GM23338 (cell line): ENCODE measurements around the gene CGRRF1. TPM values are rescaled to one million over a fixed set of nuclear protein-coding genes. Genes with fewer than 3 reads are reported as not detected.

Experiments
- ATAC-seq: fragments of 200-7000 bp; cut with Tn5 transposase; 3 replicates; pipeline ENCODE4 v1.9.1; 2020
- DNase-seq: peaks from one replicate; pipeline ENCODE4 v3.0.0-alpha.2; 2015; ENCODE audit warnings: low spot score
- H2AFZ ChIP-seq: fragments of 200-600 bp; sonication (generic); 2 replicates; pipeline ENCODE4 v1.8.0; 2016; ENCODE audit warnings: antibody characterized with exemption, mild to moderate bottlenecking, moderate library complexity
- H3F3A ChIP-seq: fragments of 200-600 bp; sonication (generic); replicated peaks from 2 replicates; pipeline ENCODE4 v1.8.0; 2017; ENCODE audit warnings: antibody characterized with exemption, mixed run types, low read depth
- H3K27ac ChIP-seq: fragments of 200-600 bp; sonication (generic); 2 replicates; pipeline ENCODE4 v1.6.1; 2016; ENCODE audit warnings: low read depth
- H3K27me3 ChIP-seq: fragments of 200-600 bp; sonication (generic); 2 replicates; pipeline ENCODE4 v1.8.0; 2016; ENCODE audit warnings: mild to moderate bottlenecking, mixed run types, moderate library complexity; ENCODE audit not compliant: insufficient read depth
- H3K36me3 ChIP-seq: fragments of 200-600 bp; sonication (generic); 2 replicates; pipeline ENCODE4 v1.8.0; 2016; ENCODE audit warnings: mild to moderate bottlenecking; ENCODE audit not compliant: insufficient read depth
- H3K4me1 ChIP-seq: fragments of 200-600 bp; sonication (generic); 2 replicates; pipeline ENCODE4 v1.8.0; 2016; ENCODE audit warnings: mild to moderate bottlenecking, moderate library complexity; ENCODE audit not compliant: insufficient read depth
- H3K4me2 ChIP-seq: fragments of 200-600 bp; sonication (generic); 2 replicates; pipeline ENCODE4 v1.7.1; 2017; ENCODE audit warnings: mixed run types
- H3K4me3 ChIP-seq: fragments of 200-600 bp; sonication (generic); 2 replicates; pipeline ENCODE4 v1.6.1; 2016; ENCODE audit warnings: mixed run types
- H3K79me2 ChIP-seq: fragments of 200-600 bp; sonication (generic); replicated peaks from 2 replicates; pipeline ENCODE4 v1.8.0; 2017; ENCODE audit warnings: mild to moderate bottlenecking; ENCODE audit not compliant: insufficient read depth
- H3K9me2 ChIP-seq: fragments of 200-600 bp; sonication (generic); 2 replicates; pipeline ENCODE4 v1.8.0; 2017; ENCODE audit not compliant: insufficient read depth
- H4K20me1 ChIP-seq: fragments of 200-600 bp; sonication (generic); replicated peaks from 2 replicates; pipeline ENCODE4 v1.8.0; 2017; ENCODE audit warnings: mild to moderate bottlenecking; ENCODE audit not compliant: insufficient read depth
- H3K27ac Mint-ChIP-seq: 2 replicates; pipeline ENCODE4 v1.8.0; 2020; ENCODE audit warnings: inconsistent platforms, mild to moderate bottlenecking, moderate library complexity, mixed read lengths
- H3K27me3 Mint-ChIP-seq: 3 replicates; pipeline ENCODE4 v1.8.0; 2022; ENCODE audit warnings: low read depth, mild to moderate bottlenecking, moderate library complexity, mixed read lengths, inconsistent platforms; ENCODE audit not compliant: insufficient read depth, poor library complexity
- H3K36me3 Mint-ChIP-seq: 3 replicates; pipeline ENCODE4 v1.8.0; 2021; ENCODE audit warnings: low read depth, mild to moderate bottlenecking, inconsistent platforms, moderate library complexity, mixed read lengths
- H3K4me1 Mint-ChIP-seq: 3 replicates; pipeline ENCODE4 v1.8.0; 2020; ENCODE audit warnings: mild to moderate bottlenecking, inconsistent platforms, mixed read lengths
- H3K4me3 Mint-ChIP-seq: 3 replicates; pipeline ENCODE4 v1.8.0; 2021; ENCODE audit warnings: moderate library complexity, mild to moderate bottlenecking, inconsistent platforms, mixed read lengths
- H3K9me3 Mint-ChIP-seq: 3 replicates; pipeline ENCODE4 v1.8.0; 2020; ENCODE audit warnings: moderate library complexity, mild to moderate bottlenecking, inconsistent platforms, mixed read lengths
- CREB1 ChIP-seq: fragments of 250-450 bp; sonication (Bioruptor Pico); IDR thresholded peaks from 2 replicates; pipeline ENCODE4 v1.5.0; 2020; ENCODE audit warnings: low read depth, mild to moderate bottlenecking, moderate library complexity
- CTCF ChIP-seq, 2 experiments: fragments of 200-600 bp in 1 of 2; sonication (generic) in 1 of 2; conservative IDR thresholded peaks; 2 replicates each; pipeline versions ENCODE4 v1.5.1 to v1.6.1; 2016 to 2017; ENCODE audit warnings: antibody characterized with exemption in 2 of 2, low read depth in 2 of 2, mild to moderate bottlenecking in 2 of 2, moderate library complexity in 1 of 2
- EZH2 ChIP-seq: fragments of 200-600 bp; sonication (generic); IDR thresholded peaks from one replicate; pipeline ENCODE4 v1.8.0; 2017; ENCODE audit warnings: antibody characterized with exemption, mild to moderate bottlenecking, low read depth; ENCODE audit not compliant: unreplicated experiment
- EZH2phosphoT487 ChIP-seq: fragments of 200-600 bp; sonication (generic); IDR thresholded peaks from one replicate; pipeline ENCODE4 v1.8.1; 2018; ENCODE audit warnings: antibody characterized with exemption; ENCODE audit not compliant: unreplicated experiment
- NANOG ChIP-seq: IDR thresholded peaks from 2 replicates; pipeline ENCODE4 v1.6.1; 2016; ENCODE audit warnings: antibody characterized with exemption, borderline replicate concordance
- POLR2AphosphoS5 ChIP-seq: IDR thresholded peaks from 2 replicates; pipeline ENCODE4 v1.6.1; 2016; ENCODE audit warnings: antibody characterized with exemption, low read depth
- REST ChIP-seq: IDR thresholded peaks from one replicate; pipeline ENCODE4 v1.6.1; 2018; ENCODE audit warnings: antibody characterized with exemption; ENCODE audit not compliant: unreplicated experiment
- STAT1 ChIP-seq: IDR thresholded peaks from one replicate; pipeline ENCODE4 v1.6.1; 2016; ENCODE audit warnings: antibody characterized with exemption; ENCODE audit not compliant: unreplicated experiment
- ZNF331 ChIP-seq: fragments of 250-450 bp; sonication (Bioruptor Pico); IDR thresholded peaks from 2 replicates; pipeline ENCODE4 v1.5.0; 2020; ENCODE audit warnings: low read depth, mild to moderate bottlenecking, moderate library complexity
- polyA plus RNA-seq: library from polyadenylated mRNA; unstranded; fragments of >200 nt; fragmentation: Nextera tagmentation; extraction: Ambion mirVana; gene quantifications from 2 replicates; pipeline ENCODE4 v1.2.1, GENCODE V29; 2016
- total RNA-seq: library from RNA; depleted of rRNA; stranded (reverse); fragments of >200 nt; shearing (Covaris generic); gene quantifications from 2 replicates; pipeline ENCODE4 v1.2.3, GENCODE V29; 2014

CGRRF1 gene
- total and polyA plus RNA-seq, 2 experiments from 2014 or later: 18.8 to 28.3 TPM

DNA sequence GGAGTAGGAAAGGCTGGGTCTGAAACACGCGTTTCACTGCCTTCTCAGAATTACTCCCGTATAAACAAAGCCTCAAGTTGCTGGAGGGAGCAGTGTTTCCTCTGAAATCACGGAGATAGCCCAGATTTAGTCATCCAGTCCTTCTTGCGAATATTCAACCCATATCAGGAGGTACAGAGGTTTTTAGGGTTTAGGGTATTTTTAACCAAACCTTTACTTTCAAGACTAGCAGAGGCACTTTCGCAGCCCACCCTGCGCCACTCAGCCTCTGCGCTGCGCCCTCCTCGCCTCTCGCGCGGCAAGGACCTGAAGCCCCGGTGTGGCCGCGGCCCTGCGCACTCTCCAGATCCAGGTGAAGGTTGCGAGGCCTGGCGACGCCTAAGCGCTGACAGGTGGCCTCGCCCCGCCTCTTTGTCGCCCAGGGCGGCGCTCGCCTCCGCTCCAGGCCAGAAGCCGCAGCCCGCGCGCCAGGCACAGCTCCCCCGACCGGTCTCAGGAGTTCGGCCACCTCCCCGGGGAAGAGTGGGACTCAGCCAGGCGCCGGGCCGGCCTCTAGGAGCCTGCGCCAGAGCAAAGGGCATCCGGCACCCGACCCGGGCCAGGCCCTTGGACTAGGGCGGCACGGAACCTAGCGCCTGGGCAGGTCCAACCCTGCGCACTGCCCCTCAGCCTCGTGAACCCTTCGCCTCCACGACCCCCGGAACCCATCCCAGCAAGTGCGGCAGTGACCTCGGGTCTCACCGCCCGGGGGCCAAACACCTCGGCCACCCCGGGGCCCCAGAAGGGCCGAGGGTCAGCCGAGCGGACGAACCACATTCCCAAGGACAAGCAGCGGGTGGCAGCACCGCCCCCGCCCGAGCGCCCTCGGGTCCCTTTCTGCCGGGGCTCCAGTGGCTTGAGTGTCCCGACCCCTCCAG lies 55.4 kb downstream of the CGRRF1 start:
- peak overlapping the region; percentile 90 for H3K4me3 ChIP-seq
- H3K4me2 ChIP-seq: peak overlapping the region; percentile 85
- ATAC-seq (peak; percentile 64), DNase-seq (peak; percentile 90)
- no peaks in the 10 kb centered on the region for H3F3A ChIP-seq
- no peak for TF ChIP-seq CREB1 (CRISPR knock-in tag)
- TF ChIP-seq EZH2phosphoT487: no peak
- TF ChIP-seq CTCF (conservative IDR thresholded peaks at IDR 0.05; ENCODE audit: low read depth in 2 of 2): peak in 1 of 2 experiments; percentile 21; a peak in 1 of 4 replicates
- TF ChIP-seq POLR2AphosphoS5: peak; percentile 58
- no peak for TF ChIP-seq ZNF331 (CRISPR knock-in tag)
- no peaks in the 10 kb centered on the region for H3K9me2 ChIP-seq
- H3K36me3 ChIP-seq: no peaks in the 10 kb centered on the region
- H3K9me3 Mint-ChIP-seq: no peaks in the 10 kb centered on the region
- no peaks in the 10 kb centered on the region for H4K20me1 ChIP-seq
- peaks cover 17% of the 10 kb centered on the region; the same call in 2 of the 3 replicates for H3K4me1 Mint-ChIP-seq
- H3K4me1 ChIP-seq: peaks cover 25% of the 10 kb centered on the region
- no peak overlapping the region for H3K27ac Mint-ChIP-seq
- H3K27me3 ChIP-seq: peaks cover 43% of the 10 kb centered on the region
- peak overlapping the region; percentile 92 for H2AFZ ChIP-seq
- H3K27ac ChIP-seq: no peak overlapping the region
- peaks cover 3% of the 10 kb centered on the region for H3K79me2 ChIP-seq
- no peaks in the 10 kb centered on the region for H3K36me3 Mint-ChIP-seq
- peak overlapping the region; percentile 79 for H3K4me3 Mint-ChIP-seq
- H3K27me3 Mint-ChIP-seq: peaks cover 34% of the 10 kb centered on the region

DNA sequence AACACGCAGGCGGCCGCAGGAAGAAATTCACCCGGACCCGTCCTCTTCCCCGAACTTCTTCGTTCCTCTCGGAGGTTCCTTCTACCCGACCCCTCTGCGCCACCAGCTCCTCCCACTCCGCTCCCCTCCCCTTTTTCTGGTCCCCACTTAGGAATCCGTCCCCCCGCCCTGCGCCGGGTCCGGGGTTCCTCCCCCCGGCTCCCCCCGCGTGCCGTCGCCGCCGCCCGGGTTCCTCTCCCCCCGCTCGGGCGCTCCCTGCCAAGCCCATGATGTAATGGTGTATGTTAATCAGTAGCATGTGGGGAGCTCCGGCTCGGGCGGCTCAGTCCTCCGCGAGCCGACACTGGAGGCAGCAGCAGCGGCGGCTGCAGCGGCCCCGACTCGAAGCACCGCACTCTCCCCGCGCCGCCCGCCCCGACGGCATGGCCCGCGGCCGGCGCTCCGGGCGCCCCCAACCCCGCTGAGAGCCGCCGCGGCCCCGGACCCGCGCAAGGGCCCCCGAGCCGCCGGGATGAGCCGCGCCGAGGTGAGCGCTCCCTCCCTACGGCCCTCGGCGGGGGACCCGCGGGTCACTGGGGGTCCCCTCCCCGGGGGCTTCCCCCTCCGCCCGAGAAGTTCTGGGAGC lies 56.2 kb downstream of the CGRRF1 start:
- Histone ChIP-seq H3K4me3 (peak overlapping the region; percentile 90), H3K9me2 (no peaks in the 10 kb centered on the region), H3F3A (no peaks in the 10 kb centered on the region), H3K4me1 (peaks cover 27% of the 10 kb centered on the region), H2AFZ (peak overlapping the region; percentile 91), H3K4me2 (peak overlapping the region; percentile 85), H3K27ac (no peak overlapping the region), H3K79me2 (peaks cover 9% of the 10 kb centered on the region), H4K20me1 (no peaks in the 10 kb centered on the region), H3K27me3 (peaks cover 43% of the 10 kb centered on the region), H3K36me3 (no peaks in the 10 kb centered on the region)
- Mint-ChIP-seq H3K36me3 (no peaks in the 10 kb centered on the region), H3K9me3 (no peaks in the 10 kb centered on the region), H3K27me3 (peaks cover 34% of the 10 kb centered on the region), H3K4me1 (peaks cover 17% of the 10 kb centered on the region; the same call in 2 of the 3 replicates), H3K4me3 (peak overlapping the region; percentile 79), H3K27ac (no peak overlapping the region)
- ATAC-seq: peak; percentile 39
- peak; percentile 90 for DNase-seq
- TF ChIP-seq EZH2: no peak
- TF ChIP-seq CTCF (conservative IDR thresholded peaks at IDR 0.05; ENCODE audit: low read depth in 2 of 2): no peak
- no peak for TF ChIP-seq REST
- no peak for TF ChIP-seq EZH2phosphoT487
- TF ChIP-seq CREB1 (CRISPR knock-in tag): peak; percentile 25; the same call in 1 of the 2 replicates
- TF ChIP-seq POLR2AphosphoS5: peak; percentile 32; the same call in 1 of the 2 replicates
- TF ChIP-seq ZNF331 (CRISPR knock-in tag): no peak
- no peak for TF ChIP-seq NANOG
- TF ChIP-seq STAT1: no peak
